Right atrium auricular region (tissue), 2 donors: ENCODE results near the gene MEGF6. TPM values are rescaled to one million over a fixed set of nuclear protein-coding genes. Genes with fewer than 3 reads are reported as not detected.

ENCODE experiments used
- DNase-seq: peaks from one replicate; pipeline ENCODE4 v3.0.0-alpha.2; 2019; ENCODE audit warnings: low spot score
- H3K27ac ChIP-seq, 2 donors: fragments of 200-600 bp; sonication (generic); 1 replicate in 1 of 2; 2 replicates in 1 of 2; pipeline ENCODE4 v1.5.1; 2016 to 2019
- H3K27me3 ChIP-seq, 2 donors: fragments of 200-600 bp; sonication (generic); one replicate each; pipeline versions ENCODE4 v1.5.1 to v1.6.0; 2017 to 2019
- H3K36me3 ChIP-seq: fragments of 200-600 bp; sonication (generic); one replicate; pipeline ENCODE4 v1.5.1; 2016
- H3K4me1 ChIP-seq, 2 donors: fragments of 200-600 bp; sonication (generic); one replicate each; pipeline versions ENCODE4 v1.5.1 to v1.6.0; 2017 to 2019
- H3K4me3 ChIP-seq, 2 donors: fragments of 200-600 bp; sonication (generic); 1 replicate in 1 of 2; 2 replicates in 1 of 2; pipeline ENCODE4 v1.5.1; 2017 to 2019; ENCODE audit warnings: mild to moderate bottlenecking in 1 of 2, moderate library complexity in 1 of 2
- H3K9me3 ChIP-seq, 2 donors: fragments of 200-600 bp; sonication (generic); one replicate each; pipeline ENCODE4 v1.5.1; 2019
- CTCF ChIP-seq, 2 donors: fragments of 200-600 bp; sonication (generic); IDR thresholded peaks; one replicate each; pipeline ENCODE4 v1.5.1; 2019; ENCODE audit warnings: antibody characterized with exemption in 2 of 2
- total RNA-seq, 2 donors: library from RNA; depleted of rRNA; stranded (reverse); fragments of >200 nt; gene quantifications; one replicate each; pipeline ENCODE4 v1.1.0, GENCODE V29; 2016

The MEGF6 gene
- total RNA-seq, 2 donors from 2014 or later, result 14.9 to 32.6 TPM

DNA sequence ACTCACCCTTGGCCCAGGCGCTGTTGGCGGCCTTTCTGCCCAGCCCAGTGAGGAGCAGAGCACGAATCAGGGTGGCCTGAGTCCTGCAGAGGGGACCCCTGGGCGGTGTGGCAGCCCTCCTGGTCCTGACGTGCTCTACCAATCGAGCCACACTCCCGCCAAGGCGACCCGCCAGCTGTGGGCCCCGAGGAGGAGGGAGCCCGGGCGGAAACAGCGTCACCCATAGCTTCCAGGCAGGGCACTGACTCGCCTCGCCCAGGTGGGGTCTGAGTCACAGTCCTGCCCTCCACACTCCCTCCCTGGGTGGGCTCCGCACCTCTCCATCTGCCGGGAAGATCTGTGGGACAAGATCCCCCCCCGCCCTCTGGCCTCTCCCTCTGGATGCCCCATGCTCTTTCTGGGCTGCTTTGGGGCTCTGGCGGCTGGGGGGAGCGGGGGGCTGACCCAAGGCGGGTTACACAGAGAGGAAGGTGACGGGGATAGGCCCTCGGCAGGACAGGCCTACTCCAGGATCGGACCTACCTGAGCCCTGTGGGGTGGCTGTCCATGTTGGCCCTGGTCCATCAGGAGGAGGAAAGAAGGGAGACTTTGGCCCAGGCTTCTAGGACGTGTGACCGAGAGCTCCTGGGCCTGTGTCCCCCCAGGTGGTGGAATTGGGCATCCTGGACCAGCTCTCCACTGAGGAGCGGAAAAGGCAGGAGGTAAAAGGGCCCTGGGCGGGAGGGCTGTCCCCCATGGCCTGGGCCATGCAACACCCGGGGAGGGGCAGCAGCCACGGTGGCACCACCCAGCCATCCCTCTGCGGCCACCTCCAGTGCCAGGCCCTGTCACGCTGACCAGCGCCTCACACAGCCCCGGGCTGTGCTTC lies 142.8 kb downstream of the MEGF6 start:
- Histone ChIP-seq H3K27ac (no peak overlapping the region), H3K4me3 (no peak overlapping the region), H3K27me3 (no peaks in the 10 kb centered on the region), H3K36me3 (no peaks in the 10 kb centered on the region), H3K4me1 (peaks cover 0 to 12% of the 10 kb centered on the region in 2 donors), H3K9me3 (no peaks in the 10 kb centered on the region)
- DNase-seq, result no peak
- no peak for TF ChIP-seq CTCF (IDR thresholded peaks at IDR 0.05)

GRCh38 chr1:3467096-3468036 lies 143.9 kb downstream of the MEGF6 start:
- DNase-seq, result no peak
- no peak for TF ChIP-seq CTCF (IDR thresholded peaks at IDR 0.05)
- Histone ChIP-seq H3K36me3 (no peaks in the 10 kb centered on the region), H3K4me1 (peaks cover 0 to 12% of the 10 kb centered on the region in 2 donors), H3K4me3 (no peak overlapping the region), H3K27ac (no peak overlapping the region), H3K9me3 (no peaks in the 10 kb centered on the region), H3K27me3 (no peaks in the 10 kb centered on the region)

DNA sequence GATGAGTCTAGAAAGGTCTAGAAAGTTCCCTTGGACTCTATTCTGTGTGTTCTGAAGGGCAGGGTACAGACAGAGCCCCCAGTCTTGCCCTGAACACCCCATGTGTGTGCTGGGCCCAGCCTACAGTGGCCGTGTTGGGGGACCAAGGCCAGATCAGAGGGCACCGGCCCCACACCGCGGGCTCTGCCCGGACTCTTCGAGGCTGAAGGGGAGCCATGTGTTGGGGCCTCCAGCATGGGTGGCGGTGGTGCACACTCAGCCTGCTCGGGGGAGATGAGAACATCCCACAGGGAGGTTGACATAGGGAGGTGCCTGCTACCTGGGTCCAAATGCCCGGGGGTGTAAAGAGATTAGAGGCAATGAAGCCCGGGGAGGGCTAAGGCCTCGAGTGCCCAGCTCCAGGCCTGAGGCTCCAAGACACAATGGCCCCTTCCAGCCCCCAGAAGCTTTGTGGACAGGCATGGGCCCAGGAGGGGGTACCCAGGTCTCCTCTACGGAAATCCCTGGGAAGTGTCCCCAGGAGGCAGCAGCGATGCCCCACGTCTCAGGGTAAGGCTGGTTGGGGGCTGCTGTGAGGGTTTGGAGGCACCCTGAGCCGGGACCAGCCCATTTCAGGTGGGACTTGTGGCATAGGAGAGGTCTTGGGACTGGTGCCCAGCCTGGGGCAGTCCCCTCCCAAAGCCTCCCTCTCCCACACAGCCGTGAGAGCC lies 144.8 kb downstream of the MEGF6 start:
- peaks cover 0 to 6% of the 10 kb centered on the region in 2 donors for H3K4me1 ChIP-seq
- H3K9me3 ChIP-seq, result no peaks in the 10 kb centered on the region
- H3K27me3 ChIP-seq, result no peaks in the 10 kb centered on the region
- no peak for DNase-seq
- no peak for TF ChIP-seq CTCF (IDR thresholded peaks at IDR 0.05)
- H3K27ac ChIP-seq, result no peak overlapping the region
- H3K36me3 ChIP-seq, result no peaks in the 10 kb centered on the region
- H3K4me3 ChIP-seq, result no peak overlapping the region

DNA sequence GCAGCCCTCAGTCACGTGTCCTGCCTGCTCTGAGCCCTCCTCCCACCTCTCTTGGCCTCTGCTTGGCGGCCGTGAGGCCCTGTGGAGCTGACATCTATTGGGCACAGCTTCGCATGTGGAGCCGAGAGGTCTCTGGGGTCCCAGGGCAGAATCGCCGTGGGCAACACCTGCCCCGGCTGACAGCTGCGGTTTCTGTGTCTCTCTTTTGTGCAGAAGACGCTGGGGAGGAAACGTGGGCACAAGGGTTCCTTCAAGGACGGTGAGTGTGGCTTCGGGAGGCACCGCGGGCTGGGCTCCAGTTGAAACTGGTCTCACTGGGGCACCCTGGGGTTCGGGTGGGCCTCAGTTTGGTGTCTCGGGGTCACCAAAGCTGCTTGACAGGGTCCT lies 145.4 kb downstream of the MEGF6 start:
- H3K27me3 ChIP-seq, result no peaks in the 10 kb centered on the region
- DNase-seq, result no peak
- no peaks in the 10 kb centered on the region for H3K36me3 ChIP-seq
- no peak for TF ChIP-seq CTCF (IDR thresholded peaks at IDR 0.05)
- H3K4me1 ChIP-seq, result peaks cover 0 to 1% of the 10 kb centered on the region in 2 donors
- H3K27ac ChIP-seq, result no peak overlapping the region
- H3K9me3 ChIP-seq, result no peaks in the 10 kb centered on the region
- no peak overlapping the region for H3K4me3 ChIP-seq

- no peak for DNase-seq
- Histone ChIP-seq H3K4me1 (peaks cover 0 to 7% of the 10 kb centered on the region in 2 donors), H3K9me3 (no peaks in the 10 kb centered on the region), H3K27me3 (no peaks in the 10 kb centered on the region), H3K27ac (no peak overlapping the region), H3K4me3 (no peak overlapping the region), H3K36me3 (no peaks in the 10 kb centered on the region)
- TF ChIP-seq CTCF (IDR thresholded peaks at IDR 0.05), result no peak
These were observed 146.0 kb downstream of the MEGF6 start for GRCh38 chr1:3465091-3465934.
